ENCODE measurements around the gene GHRL.
A peak's percentile ranks its signal among the peaks of the same experiment; 100 is the strongest.
"Not testable (repeated sequence)": the region's sequence is repeated elsewhere in the genome, so short reads cannot be mapped to it uniquely, and the experiment has no call there.

Gene GHRL

DNA sequence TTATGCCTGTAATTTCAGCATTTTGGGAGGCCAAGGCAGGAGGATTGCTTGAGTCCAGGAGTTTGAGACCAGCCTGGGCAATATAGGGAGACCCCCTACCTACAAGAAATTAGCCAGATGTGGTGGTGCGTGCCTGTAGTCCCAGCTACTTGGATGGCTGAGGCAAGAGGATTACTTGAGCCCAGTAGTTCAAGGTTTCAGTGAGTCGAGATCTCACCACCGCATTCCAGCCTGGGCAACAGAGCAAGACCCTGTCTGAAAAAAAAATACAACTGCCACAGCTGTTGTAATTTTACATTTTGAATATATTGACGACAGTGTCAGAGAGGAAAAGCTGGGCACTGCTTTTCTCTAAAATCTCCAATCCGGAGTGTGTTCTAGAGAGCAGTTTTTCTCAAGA, 23.3 kb downstream of the GHRL start:
- Mint-ChIP-seq H3K4me1 (peaks cover 21% of the 10 kb centered on the region), H3K9me3 (no peaks in the 10 kb centered on the region), H3K4me3 (no peak overlapping the region), H3K36me3 (ENCODE audit: low read depth) (peaks cover 38% of the 10 kb centered on the region), H3K27ac (no peak overlapping the region), H3K27me3 (ENCODE audit: low read depth) (no peaks in the 10 kb centered on the region)
- TF ChIP-seq, protein P1, sequence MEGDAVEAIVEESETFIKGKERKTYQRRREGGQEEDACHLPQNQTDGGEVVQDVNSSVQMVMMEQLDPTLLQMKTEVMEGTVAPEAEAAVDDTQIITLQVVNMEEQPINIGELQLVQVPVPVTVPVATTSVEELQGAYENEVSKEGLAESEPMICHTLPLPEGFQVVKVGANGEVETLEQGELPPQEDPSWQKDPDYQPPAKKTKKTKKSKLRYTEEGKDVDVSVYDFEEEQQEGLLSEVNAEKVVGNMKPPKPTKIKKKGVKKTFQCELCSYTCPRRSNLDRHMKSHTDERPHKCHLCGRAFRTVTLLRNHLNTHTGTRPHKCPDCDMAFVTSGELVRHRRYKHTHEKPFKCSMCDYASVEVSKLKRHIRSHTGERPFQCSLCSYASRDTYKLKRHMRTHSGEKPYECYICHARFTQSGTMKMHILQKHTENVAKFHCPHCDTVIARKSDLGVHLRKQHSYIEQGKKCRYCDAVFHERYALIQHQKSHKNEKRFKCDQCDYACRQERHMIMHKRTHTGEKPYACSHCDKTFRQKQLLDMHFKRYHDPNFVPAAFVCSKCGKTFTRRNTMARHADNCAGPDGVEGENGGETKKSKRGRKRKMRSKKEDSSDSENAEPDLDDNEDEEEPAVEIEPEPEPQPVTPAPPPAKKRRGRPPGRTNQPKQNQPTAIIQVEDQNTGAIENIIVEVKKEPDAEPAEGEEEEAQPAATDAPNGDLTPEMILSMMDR (IDR thresholded peaks at IDR 0.05; ENCODE audit: unreplicated experiment in 3 of 3) = no peak

DNA sequence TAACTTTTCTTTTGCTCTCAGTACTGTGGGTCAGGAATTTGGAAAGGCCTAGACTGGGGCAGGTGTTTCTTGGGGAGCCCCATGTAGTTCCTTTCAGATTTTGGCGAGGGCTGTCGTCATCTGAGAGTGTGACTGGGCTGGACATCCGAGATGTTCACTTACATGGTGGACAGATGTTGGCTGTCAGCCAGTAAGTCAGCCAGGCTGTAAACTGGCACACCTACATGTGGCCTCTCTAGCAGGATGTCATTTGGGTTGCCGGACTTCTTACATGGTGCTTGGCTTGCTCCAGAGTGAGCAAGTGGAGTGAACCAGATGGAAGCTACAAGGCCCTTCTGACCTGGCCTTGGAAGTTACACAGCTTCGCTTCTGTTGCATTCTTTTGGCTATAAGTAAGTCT, 23.8 kb downstream of the GHRL start:
- Mint-ChIP-seq H3K27me3 (ENCODE audit: low read depth) (no peaks in the 10 kb centered on the region), H3K4me1 (peaks cover 20% of the 10 kb centered on the region), H3K27ac (no peak overlapping the region), H3K9me3 (no peaks in the 10 kb centered on the region), H3K4me3 (no peak overlapping the region), H3K36me3 (ENCODE audit: low read depth) (peaks cover 43% of the 10 kb centered on the region)
- TF ChIP-seq, protein P1 (IDR thresholded peaks at IDR 0.05; ENCODE audit: unreplicated experiment in 3 of 3) = no peak

DNA sequence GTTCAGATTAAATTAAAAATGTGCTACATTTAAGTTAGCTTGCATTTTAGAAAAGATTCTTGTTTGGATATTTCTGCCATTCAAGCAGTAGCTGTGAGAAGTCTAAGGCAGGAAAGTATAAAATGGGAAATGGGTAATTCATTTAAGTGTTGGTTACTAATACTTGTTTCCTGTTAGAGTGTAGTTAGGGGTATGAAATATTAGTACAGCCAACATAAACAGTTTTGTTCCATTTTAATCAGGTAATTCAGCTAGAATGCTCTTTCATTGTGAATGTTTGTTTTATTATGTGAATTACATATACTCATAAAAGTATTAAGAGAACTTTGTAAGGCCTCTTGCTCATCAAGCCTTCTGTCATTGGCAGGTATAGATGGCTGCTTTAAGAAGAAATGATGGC, 24.6 kb downstream of the GHRL start:
- H3K4me1 Mint-ChIP-seq = peaks cover 21% of the 10 kb centered on the region
- no peaks in the 10 kb centered on the region for H3K27me3 Mint-ChIP-seq (ENCODE audit: low read depth)
- TF ChIP-seq, protein P1 (IDR thresholded peaks at IDR 0.05; ENCODE audit: unreplicated experiment in 3 of 3) = no peak
- peaks cover 51% of the 10 kb centered on the region for H3K36me3 Mint-ChIP-seq (ENCODE audit: low read depth)
- no peak overlapping the region for H3K4me3 Mint-ChIP-seq
- no peaks in the 10 kb centered on the region for H3K9me3 Mint-ChIP-seq
- H3K27ac Mint-ChIP-seq = no peak overlapping the region

DNA sequence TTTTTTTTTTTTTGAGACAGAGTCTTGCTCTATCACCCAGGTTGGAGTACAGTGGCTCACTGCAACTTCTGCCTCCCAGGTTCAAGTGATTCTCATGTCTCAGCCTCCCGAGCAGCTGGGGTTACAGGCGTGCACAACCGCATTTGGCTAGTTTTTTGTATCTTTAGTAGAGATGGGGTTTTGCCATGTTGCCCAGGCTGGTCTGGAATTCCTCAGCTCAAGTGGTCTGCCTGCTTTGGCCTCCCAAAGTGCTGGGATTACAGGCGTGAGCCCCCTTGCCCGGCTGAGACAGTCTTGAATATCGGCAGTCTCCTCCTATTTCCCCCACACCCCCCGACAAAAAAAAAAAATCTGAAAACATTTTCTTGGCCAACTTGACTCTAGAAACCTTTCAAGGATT, 25.8 kb downstream of the GHRL start:
- H3K9me3 Mint-ChIP-seq; H3K4me3 Mint-ChIP-seq; H3K27me3 Mint-ChIP-seq (ENCODE audit: low read depth); H3K27ac Mint-ChIP-seq: not testable (repeated sequence)
- H3K36me3 Mint-ChIP-seq (ENCODE audit: low read depth) = peaks cover 58% of the 10 kb centered on the region
- H3K4me1 Mint-ChIP-seq = peaks cover 22% of the 10 kb centered on the region

DNA sequence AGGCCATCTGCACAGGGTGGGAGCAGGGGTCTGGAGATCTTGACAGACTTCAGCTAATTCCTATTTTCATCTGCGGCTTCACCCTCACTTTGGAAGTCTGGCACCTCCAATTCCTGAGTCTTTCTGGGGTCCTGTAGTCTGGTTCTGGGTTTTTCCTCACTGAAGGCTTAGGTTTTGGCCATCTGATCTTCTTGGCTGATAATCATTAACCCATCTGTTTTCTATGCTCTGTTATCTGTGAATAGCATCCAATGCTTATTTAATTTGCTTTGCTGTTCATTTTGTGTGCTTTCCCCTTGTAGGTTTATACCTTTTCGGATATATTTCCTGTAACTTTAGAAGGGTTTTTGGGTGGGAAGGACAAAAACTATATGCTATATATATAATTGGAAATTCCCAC, 26.9 kb downstream of the GHRL start:
- H3K27ac Mint-ChIP-seq = peak overlapping the region in 2 of 3 experiments; percentile 18 to 63
- H3K4me3 Mint-ChIP-seq = no peak overlapping the region
- no peaks in the 10 kb centered on the region for H3K27me3 Mint-ChIP-seq (ENCODE audit: low read depth)
- H3K4me1 Mint-ChIP-seq = peaks cover 27% of the 10 kb centered on the region
- peaks cover 61% of the 10 kb centered on the region for H3K36me3 Mint-ChIP-seq (ENCODE audit: low read depth)
- TF ChIP-seq, protein P1 (IDR thresholded peaks at IDR 0.05; ENCODE audit: unreplicated experiment in 3 of 3) = no peak
- no peaks in the 10 kb centered on the region for H3K9me3 Mint-ChIP-seq

DNA sequence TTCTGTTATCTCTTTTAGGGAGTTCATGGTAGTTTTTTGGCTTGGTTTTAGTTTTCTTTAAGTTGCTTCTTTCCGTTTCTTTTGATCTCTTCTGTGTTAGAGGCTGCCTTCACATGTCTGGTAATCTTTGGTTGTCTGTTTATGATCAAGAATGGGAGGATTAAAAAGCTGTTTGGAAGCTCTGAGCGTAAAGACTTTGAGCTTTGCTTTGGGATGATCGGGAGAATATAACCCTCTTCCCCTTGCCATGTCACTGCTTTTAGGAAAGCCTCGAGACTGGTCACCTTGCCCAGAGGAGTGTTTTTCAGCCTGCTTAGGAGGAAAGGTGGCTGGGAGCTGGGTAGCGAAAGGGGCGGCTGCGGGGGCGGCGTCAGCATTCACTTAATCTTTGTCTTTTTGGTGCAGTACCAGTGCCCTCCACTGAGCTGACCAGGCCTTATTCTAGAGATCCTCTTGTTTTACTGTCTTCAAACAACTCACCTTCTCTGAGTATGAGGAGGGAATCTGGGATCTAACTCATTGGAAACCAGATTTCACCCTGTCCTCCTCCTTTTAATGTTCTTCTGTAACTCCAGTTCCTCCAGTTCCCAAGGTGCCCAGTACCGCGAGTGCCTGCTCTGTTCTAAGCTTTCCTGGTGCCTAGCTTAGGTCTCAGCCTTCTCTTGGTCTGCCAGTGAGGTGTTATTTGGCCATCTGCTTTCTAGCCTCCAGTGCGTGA, 28.9 kb downstream of the GHRL start:
- Mint-ChIP-seq H3K36me3 (ENCODE audit: low read depth) (peaks cover 63% of the 10 kb centered on the region), H3K27ac (peak overlapping the region; percentile 56 to 79 (median 75)), H3K9me3 (no peaks in the 10 kb centered on the region), H3K4me1 (peaks cover 27% of the 10 kb centered on the region), H3K27me3 (ENCODE audit: low read depth) (no peaks in the 10 kb centered on the region), H3K4me3 (peak overlapping the region in 1 of 3 experiments; percentile 3)
- TF ChIP-seq, protein P1 (IDR thresholded peaks at IDR 0.05; ENCODE audit: unreplicated experiment in 3 of 3) = peak; percentile 50 to 57 (median 51)

All from nephron (organoid).